Panc1 (cell line): ENCODE results near the gene GSX2.

Experiments
- SIN3A ChIP-seq: IDR thresholded peaks from 2 replicates; pipeline ENCODE4 v1.6.1; 2012; ENCODE audit warnings: low read depth, mild to moderate bottlenecking, low read length, moderate library complexity, borderline replicate concordance; ENCODE audit not compliant: insufficient read depth
- TCF7L2 ChIP-seq: IDR thresholded peaks from 2 replicates; pipeline ENCODE4 v1.6.1; 2011; ENCODE audit warnings: mild to moderate bottlenecking, low read depth, low read length, inconsistent platforms
- TF ChIP-seq, protein P1 (sequence below): fragments of 450-650 bp; IDR thresholded peaks from 2 replicates; pipeline ENCODE4 v1.5.1; 2017; ENCODE audit warnings: mild to moderate bottlenecking
- TF ChIP-seq, protein P2 (sequence below), 2 experiments: IDR thresholded peaks; 2 replicates each; pipeline ENCODE4 v1.6.1; 2011 to 2012; ENCODE audit warnings: low read depth in 2 of 2, control low read depth in 1 of 2, low read length in 1 of 2, mild to moderate bottlenecking in 1 of 2, moderate library complexity in 1 of 2; ENCODE audit not compliant: insufficient read depth in 1 of 2

DNA sequence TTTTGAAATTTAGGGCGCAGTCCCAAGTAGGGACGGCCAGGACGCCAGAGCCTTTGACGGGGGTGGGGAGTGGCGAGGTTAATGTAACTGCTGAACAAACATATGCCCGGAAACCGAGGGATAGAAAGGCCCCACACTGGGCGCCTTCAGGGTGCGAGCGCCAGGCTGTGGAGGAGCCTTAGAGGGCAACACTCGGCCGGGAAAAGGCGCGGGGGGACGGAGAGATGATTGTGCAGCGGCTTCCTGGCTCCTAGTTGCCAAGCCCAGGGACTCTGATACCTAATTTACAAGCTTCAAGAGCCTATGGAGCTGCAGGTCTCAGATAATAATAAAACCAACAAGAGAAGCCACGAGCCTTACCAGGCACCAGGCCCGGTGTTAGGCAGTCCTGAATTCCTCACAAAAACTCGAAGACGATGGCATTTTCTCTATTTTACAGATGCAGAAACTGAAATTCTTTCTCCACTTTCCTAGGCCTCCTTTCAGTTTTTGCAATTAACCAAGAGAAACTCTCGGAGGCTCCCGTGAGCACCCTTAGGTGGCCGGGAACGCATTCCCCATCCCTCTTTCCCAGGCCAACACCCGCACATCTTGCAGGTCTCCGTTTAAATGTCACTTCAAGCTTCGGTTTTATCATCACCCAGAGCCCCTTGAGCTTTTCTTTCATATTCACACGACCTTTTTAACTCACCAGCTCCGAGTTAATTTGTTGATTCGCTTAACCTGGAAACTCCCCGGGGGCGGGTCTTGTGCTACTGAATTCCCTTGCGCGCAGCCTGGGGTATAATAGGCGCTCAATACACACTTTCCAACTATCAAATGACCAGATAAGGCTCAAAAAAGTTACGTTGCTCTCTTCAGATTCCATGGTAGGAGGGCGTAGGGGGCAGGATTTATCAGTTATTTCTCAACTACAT lies 6.4 kb upstream of the GSX2 start:
- TF ChIP-seq, protein P1, sequence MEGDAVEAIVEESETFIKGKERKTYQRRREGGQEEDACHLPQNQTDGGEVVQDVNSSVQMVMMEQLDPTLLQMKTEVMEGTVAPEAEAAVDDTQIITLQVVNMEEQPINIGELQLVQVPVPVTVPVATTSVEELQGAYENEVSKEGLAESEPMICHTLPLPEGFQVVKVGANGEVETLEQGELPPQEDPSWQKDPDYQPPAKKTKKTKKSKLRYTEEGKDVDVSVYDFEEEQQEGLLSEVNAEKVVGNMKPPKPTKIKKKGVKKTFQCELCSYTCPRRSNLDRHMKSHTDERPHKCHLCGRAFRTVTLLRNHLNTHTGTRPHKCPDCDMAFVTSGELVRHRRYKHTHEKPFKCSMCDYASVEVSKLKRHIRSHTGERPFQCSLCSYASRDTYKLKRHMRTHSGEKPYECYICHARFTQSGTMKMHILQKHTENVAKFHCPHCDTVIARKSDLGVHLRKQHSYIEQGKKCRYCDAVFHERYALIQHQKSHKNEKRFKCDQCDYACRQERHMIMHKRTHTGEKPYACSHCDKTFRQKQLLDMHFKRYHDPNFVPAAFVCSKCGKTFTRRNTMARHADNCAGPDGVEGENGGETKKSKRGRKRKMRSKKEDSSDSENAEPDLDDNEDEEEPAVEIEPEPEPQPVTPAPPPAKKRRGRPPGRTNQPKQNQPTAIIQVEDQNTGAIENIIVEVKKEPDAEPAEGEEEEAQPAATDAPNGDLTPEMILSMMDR = no peak
- TF ChIP-seq SIN3A (no peak), TCF7L2 (no peak)
- TF ChIP-seq, protein P2, sequence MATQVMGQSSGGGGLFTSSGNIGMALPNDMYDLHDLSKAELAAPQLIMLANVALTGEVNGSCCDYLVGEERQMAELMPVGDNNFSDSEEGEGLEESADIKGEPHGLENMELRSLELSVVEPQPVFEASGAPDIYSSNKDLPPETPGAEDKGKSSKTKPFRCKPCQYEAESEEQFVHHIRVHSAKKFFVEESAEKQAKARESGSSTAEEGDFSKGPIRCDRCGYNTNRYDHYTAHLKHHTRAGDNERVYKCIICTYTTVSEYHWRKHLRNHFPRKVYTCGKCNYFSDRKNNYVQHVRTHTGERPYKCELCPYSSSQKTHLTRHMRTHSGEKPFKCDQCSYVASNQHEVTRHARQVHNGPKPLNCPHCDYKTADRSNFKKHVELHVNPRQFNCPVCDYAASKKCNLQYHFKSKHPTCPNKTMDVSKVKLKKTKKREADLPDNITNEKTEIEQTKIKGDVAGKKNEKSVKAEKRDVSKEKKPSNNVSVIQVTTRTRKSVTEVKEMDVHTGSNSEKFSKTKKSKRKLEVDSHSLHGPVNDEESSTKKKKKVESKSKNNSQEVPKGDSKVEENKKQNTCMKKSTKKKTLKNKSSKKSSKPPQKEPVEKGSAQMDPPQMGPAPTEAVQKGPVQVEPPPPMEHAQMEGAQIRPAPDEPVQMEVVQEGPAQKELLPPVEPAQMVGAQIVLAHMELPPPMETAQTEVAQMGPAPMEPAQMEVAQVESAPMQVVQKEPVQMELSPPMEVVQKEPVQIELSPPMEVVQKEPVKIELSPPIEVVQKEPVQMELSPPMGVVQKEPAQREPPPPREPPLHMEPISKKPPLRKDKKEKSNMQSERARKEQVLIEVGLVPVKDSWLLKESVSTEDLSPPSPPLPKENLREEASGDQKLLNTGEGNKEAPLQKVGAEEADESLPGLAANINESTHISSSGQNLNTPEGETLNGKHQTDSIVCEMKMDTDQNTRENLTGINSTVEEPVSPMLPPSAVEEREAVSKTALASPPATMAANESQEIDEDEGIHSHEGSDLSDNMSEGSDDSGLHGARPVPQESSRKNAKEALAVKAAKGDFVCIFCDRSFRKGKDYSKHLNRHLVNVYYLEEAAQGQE (IDR thresholded peaks at IDR 0.05; ENCODE audit: insufficient read depth in 1 of 2, low read depth in 2 of 2, low read length in 1 of 2) = no peak
